B cell (primary cell): ENCODE measurements around the gene DROSHA.

Experiments
- EZH2 ChIP-seq: IDR thresholded peaks from 2 replicates; pipeline ENCODE4 v1.6.1; 2012; ENCODE audit warnings: borderline replicate concordance, low read depth, mild to moderate bottlenecking, moderate library complexity, low read length; ENCODE audit not compliant: insufficient read depth, poor library complexity, severe bottlenecking
- TF ChIP-seq, protein P1 (sequence below): fragments of 200-600 bp; IDR thresholded peaks from one replicate; pipeline ENCODE4 v1.8.0; 2022; ENCODE audit warnings: antibody characterized with exemption, mild to moderate bottlenecking

DNA sequence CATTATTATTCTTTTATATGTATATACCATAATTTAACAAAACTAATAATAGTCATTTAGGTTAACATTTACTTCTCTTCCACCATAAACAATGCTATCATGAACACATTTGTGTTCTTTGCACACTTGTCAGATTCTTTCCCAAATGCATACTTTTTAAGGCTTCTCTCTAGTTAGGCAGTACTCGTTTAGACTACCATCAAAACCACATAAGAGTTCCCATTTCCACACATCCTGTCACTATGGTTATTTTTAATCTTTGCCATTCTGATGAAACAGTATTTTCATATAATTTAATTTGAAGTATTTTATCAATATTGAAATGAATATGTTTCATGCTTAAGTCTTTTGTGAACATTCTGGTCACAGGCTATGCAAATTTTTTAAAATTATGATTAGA lies 15.1 kb downstream of the DROSHA start:
- TF ChIP-seq, protein P1, sequence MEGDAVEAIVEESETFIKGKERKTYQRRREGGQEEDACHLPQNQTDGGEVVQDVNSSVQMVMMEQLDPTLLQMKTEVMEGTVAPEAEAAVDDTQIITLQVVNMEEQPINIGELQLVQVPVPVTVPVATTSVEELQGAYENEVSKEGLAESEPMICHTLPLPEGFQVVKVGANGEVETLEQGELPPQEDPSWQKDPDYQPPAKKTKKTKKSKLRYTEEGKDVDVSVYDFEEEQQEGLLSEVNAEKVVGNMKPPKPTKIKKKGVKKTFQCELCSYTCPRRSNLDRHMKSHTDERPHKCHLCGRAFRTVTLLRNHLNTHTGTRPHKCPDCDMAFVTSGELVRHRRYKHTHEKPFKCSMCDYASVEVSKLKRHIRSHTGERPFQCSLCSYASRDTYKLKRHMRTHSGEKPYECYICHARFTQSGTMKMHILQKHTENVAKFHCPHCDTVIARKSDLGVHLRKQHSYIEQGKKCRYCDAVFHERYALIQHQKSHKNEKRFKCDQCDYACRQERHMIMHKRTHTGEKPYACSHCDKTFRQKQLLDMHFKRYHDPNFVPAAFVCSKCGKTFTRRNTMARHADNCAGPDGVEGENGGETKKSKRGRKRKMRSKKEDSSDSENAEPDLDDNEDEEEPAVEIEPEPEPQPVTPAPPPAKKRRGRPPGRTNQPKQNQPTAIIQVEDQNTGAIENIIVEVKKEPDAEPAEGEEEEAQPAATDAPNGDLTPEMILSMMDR: no peak
- TF ChIP-seq EZH2: no peak
